Activated CD4-positive, CD25-positive, alpha-beta regulatory T cell treated with anti-CD3 and anti-CD28 coated beads, Interleukin-2, amount 50 U/mL, for 24 hours (primary cell): ENCODE data around the gene CNTNAP2.

ENCODE experiments used
- ATAC-seq, 2 donors: fragments of 150-1000 bp; cut with Tn5 transposase; one replicate each; pipeline ENCODE4 v1.10.0; 2021; ENCODE audit warnings: mild to moderate bottlenecking in 1 of 2, moderate library complexity in 1 of 2

CNTNAP2 gene

DNA sequence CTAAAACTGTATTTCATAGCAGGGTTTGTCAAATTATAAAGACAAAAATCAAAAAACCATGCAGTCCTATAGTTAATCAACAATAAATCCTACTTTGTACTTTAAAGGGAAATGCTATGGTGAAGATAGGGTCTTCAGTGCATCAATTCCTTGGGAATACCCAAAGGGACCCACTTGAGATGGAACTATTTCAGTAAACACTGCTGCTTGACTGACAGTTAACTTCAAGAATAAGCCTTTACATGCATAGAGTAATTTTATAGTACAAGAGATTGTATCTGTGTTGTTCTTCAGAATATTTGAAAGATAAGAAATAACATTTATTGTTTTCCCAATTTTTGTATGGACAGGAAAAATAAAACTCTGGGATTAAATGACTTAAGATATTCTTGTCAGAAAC, 1179.6 kb downstream of the CNTNAP2 start:
- no peak for ATAC-seq

DNA sequence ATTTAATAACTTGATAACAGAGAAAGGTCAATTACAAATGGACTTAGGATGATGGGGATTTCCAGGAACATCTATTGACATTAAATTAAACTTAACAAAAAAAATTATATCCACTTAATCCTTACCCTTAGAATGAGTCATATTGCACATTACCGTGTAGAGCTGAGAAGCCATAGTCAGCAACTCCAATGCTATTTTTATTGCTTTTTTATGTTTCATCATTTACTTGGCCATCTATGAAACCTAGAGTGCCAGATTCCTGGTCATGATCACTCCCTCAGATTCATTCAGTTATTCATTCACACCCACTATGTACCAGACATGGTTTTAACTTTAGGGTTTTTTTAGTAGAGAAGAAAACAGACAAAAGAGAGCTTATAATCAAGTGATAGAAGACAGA, 1180.4 kb downstream of the CNTNAP2 start:
- no peak for ATAC-seq

DNA sequence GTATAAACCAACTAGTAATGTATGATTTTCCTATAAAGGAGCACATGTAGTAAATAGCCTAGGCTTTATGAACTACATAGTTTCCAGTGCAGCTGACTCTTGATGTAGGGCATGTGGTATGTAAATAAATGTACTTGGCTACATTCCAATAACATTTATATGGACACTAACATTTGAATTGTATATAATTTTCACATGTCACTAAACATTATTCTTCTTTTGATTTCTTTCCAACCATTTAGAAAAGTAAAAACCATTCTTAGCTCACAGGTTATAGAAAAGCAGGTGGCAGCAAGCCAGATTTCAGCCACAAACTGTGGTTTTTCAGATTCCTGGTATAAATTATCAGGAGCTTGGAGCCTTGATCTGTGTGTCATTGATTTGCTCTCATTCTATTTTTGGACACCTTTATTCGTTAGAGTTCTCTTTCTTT, 1182.0 kb downstream of the CNTNAP2 start:
- no peak for ATAC-seq

DNA sequence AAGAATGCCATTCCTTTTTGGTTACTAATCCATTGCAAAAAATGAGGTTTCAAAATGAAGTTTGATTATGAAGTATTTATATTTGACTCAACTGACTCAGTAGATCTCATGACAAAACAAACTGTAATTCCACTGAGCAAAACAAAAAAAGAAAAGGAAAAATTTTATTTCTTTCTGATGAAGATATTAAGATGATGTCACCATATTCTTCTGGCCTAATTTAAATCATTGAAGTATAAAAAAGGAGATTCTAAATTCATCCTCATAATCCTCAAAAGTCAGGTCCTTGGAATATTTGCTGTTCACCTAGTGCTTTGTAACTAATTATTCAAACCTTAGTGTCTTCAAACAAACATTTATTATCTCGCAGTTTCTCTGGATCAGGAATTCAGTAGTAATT, 1183.7 kb downstream of the CNTNAP2 start:
- no peak for ATAC-seq

DNA sequence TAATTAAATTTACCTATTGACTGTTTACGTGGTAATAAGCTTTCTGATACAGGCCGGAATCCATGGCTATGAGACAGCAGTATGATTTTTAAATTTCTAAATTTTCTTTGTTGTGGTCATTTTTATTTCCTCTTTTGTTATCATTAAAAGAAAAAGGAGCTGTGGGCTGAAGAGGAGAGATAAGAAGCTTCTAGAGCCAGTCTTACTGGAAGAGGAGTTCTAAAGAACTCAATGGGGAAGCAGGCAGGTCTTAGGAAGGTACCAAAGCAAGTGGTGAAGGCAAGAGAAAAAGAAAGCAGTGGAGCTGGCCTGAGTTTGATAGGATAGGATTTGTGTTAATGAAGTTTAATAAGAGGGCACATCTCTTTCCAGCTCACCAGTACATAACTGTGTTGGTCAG, 1187.8 kb downstream of the CNTNAP2 start:
- ATAC-seq = no peak

DNA sequence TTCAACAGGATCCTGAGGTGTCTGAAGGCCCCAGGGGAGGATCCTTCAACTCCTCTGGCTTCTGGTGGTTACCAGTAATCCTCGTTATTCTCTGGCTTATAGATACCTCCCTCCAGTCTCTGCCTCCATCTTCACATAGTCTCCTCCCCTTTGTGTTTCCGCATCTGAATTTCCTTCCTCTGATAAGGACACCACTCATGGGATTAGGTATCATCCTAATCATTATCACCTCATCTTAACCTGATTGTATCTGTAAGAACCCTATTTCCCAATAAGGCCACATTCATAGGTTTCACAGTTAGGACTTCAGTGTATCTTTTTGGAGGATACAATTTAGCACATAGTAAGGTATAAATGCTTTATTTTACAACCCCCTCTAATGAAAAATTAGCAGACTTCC, 1189.2 kb downstream of the CNTNAP2 start:
- no peak for ATAC-seq

DNA sequence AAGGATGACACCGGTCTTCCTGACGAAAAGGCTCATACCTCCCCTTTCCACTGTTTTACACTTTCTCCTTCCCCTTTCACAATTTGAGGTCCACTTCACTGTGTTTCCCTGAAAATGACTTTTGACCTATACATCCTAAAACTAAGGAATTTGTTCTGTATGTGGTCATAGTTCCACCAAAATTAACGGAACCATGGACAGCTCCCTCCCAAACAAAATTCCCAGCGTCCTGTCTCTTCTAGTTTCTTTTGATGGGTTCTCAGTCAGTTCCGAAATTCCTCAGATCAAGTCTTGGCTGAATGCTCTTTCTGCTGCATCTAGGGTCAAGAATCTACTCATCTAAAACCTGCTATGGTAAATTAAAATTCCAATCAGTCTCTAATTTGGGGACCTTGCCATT, 1191.9 kb downstream of the CNTNAP2 start:
- ATAC-seq = no peak

DNA sequence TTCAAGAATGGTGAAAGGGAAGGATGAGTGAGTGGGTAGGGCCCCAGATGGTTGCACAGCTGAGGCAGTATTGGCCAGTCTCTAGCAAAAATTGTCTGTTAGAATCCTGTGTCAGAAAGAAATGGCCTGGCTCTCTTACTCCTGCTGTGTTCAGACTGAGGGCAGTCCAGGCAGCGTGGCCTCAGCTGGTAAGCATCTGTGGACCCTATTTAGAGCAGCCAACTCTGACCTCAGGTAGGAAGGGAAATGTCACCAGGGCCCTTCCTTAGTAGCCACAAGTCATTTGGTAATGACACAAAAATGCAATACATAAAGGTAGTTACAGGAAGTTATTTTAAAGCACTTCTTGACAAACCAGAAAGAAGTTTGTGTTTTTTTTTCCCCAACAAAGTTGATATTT, 1194.7 kb downstream of the CNTNAP2 start:
- no peak for ATAC-seq

DNA sequence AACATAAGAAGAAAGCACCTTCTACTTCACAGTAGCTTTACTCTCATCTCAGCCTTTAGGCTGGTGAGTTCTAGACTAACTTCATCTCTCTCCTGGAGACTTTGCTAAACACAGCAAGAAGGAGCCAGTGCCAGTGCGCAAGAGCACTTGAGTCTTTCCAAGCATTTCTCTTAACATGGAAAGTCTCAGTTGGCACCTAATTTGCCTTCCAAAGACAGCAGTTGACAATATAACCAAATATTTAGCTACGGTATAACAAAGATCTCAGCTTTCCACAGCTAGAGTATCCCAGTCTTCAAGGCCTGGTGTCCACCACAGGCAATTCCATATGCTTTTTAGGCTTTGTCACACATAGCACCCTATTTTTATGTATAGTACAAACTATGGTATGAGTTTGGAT, 1204.9 kb downstream of the CNTNAP2 start:
- no peak for ATAC-seq

DNA sequence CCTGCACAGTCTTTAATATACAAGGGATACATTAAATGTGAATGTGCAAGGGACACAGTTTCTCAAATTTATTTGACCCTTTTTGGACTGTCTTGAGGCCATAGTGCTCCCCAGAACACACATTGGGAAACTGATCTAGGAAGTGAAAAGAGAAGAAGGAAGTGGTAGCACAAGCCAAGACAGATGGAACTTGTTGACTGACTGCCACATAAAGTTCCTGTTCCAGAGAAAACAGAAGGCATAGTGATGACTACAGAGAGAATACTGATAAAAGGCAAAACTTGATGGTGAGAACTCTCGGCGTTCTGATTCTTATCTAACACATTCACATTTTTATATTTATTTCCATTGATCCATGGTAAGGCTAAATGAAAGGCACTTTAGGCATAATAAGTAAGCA, 1216.4 kb downstream of the CNTNAP2 start:
- no peak for ATAC-seq

DNA sequence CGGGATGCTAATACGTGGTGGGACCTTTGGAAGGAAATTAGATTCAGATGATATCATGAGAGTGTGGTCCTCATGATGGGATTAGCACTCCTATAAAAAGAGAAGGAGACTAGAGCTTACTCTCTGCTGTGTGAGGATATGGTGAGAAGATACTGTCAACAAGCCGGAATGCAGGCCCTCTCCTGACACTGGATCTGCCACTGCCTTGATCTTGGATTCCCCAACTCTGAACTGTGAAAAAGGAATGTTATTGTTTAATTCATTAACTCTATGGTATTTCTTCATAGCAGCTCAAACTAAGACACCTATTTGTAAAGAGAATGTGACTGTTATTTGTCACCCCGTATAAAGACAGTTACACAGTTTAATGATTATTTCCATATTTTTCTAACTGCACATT, 1246.5 kb downstream of the CNTNAP2 start:
- no peak for ATAC-seq

DNA sequence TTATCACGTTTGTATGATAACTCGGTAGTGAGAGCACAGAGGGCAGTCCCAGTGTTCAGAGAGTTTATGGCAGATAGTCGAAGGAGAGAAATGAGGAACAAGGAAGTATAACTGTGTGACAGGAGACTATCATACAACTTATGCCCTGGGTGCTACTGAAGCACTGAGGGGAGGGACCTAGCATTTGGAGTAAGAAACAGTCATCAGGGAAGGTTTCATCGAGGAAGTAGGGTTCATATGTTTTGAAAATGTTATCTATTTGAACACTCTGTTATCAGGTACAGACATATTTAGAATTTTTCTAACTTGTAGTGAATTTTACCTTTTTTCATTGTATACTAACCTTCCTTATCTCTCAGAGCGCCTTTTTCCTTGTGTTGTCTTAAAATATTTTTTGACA, 1259.6 kb downstream of the CNTNAP2 start:
- ATAC-seq = no peak

DNA sequence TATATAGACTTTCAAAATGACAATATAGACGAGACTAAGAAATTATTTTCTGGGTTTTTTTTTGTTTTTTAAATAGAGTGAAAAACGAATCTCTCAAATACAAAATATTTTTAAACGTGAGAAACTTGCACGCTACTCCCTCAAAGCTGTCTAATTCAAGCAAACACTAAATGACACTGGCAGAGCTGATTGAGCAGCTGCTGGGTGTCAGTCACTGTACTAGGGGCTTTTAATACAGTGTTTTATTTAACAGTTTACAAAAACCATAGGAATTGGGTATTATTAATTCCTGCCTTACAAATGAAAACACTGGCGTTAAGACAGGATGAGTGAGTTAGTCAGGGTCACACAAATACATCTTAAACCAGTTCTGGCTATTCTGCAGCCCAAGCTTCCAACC, 1264.3 kb downstream of the CNTNAP2 start:
- no peak for ATAC-seq

DNA sequence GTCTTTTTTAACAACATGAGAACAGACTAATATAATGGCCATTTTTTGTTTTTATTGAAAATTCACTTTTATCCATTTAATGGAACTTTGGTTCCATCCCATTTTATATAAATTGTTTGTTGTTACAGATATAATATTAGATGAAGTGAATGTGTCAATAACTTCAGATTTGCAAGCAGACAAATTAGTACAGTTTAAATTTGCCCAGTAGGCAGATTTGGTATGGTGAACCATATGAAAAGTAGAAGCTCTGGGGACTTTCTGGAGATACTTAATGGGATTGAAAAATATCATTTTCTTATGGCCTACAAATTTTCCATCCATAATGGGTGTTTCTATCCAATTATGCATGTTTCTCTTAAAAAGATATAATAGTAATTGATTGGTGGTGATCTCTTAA, 1277.7 kb downstream of the CNTNAP2 start:
- ATAC-seq = no peak

DNA sequence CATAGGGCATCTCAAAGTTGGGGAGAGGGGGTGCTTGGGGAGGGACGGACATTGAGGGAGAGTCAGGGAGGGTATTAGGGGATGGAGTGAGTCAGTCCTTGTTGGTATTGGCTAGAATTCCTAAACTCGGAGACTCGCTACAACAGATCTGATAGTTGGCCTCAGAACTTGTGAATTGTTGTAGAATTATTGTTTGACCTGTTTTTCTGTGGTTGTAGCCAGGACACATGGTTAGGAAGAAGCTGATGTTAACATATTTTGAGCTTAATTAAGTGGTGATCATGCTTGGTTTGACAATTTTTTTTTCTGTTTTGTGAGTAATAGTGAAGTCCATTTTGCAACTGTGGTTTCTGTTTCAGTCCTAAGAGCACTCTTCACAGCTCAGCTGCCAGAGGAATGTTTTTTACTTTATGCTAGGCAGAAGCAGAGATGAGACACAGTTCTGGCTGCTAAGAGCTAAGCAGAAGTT, 1283.7 kb downstream of the CNTNAP2 start:
- no peak for ATAC-seq

DNA sequence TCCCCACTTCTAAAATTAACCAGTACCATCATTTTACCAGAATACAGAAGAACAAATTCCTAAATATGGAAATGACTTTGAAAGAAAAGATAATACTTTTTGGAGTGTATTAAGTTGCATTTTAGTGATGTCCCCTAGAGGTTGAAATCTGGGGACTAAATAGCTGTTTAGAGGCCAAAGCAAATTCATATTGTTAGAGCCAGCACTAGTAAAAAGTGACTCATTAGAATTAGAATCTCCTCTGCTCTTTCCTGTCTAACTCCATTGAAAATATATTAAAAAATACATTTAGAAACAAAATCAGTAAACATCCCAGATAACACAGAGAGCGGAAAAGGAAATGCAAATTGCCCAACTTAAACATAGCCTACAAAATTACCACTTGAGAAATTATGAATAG, 1284.3 kb downstream of the CNTNAP2 start:
- no peak for ATAC-seq

DNA sequence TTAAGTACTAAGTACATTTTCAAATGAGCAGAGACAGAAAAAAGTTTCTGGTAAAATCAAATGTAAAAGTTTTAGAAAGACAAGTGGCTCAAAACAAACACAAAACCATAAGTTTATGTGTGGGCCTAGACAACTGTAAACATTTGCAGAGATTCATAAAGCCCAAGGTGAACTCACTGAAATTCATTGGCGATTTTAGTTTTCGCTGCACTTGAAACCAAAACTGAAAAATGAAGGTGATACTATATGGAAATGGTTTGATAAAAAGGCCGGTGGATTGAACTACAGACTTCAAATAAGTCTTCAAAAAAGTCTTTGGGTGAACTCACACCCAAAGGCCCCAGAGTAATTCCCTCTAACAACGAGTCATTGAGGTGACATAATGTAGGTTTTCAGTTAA, 1289.0 kb downstream of the CNTNAP2 start:
- no peak for ATAC-seq

DNA sequence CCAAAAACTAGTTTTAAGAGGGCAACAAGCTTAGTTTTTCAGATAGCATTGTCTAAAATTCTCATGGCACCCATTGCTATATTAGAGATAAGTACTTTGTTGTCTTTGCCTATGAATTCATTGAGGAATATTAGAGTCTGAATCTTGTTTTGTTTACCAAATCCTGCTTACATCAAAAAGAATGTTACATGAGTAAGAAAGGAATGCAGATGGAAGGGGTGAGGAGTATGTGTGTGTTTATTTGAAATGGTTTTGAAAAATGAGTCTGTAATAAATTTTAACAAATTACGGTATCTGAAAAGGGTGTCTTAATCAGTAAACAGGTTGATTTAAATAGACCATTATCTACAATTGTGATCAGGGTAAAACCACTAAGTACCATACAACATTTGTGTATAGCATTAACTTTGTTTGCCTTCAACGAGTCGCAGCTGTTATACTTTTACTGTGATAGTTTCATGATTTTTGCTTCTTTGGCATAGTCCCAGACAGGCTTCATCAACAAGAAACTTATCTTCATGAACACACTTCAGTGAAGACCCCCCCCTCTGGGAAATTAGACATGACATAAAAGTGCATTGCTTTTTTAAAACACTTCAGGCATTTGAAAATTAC, 1290.0 kb downstream of the CNTNAP2 start:
- ATAC-seq = no peak

DNA sequence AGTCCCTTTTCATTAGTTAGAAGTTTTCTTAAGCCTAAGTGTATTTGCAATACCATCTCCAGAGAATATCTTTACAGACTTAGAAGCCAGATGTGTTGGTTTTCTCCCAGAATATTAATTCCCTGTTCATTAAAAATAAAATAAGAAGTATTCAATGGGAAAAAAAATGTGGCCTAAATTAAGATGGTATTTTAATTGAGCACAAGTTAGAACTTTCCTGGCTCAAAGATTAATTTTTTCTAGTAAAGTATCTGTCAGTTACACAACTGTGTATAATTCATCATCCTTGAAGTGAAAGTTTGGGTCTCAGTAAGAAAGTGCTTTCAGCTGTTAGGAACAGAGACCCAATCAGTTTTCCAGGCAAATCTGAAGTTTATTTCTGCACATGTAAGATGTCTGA, 1294.5 kb downstream of the CNTNAP2 start:
- no peak for ATAC-seq

DNA sequence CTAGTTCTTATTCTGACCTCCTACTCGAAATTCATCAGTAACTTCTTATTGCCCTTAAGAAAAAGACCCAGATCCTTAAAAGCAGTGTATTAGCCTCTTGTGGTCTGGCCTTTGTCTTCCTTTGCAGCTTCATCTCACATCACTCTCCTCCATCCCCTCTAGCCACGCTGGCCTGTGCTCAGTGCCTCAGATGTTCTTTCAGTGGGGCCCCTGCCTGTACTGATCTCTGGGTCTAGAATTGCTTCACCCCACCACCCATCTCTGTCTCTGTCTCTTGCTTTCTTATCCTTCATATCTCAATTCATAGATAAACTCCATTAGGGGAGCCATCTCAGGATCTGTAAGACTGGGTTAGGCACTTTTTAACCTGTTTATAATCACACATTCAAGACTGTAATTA, 1295.5 kb downstream of the CNTNAP2 start:
- no peak for ATAC-seq

DNA sequence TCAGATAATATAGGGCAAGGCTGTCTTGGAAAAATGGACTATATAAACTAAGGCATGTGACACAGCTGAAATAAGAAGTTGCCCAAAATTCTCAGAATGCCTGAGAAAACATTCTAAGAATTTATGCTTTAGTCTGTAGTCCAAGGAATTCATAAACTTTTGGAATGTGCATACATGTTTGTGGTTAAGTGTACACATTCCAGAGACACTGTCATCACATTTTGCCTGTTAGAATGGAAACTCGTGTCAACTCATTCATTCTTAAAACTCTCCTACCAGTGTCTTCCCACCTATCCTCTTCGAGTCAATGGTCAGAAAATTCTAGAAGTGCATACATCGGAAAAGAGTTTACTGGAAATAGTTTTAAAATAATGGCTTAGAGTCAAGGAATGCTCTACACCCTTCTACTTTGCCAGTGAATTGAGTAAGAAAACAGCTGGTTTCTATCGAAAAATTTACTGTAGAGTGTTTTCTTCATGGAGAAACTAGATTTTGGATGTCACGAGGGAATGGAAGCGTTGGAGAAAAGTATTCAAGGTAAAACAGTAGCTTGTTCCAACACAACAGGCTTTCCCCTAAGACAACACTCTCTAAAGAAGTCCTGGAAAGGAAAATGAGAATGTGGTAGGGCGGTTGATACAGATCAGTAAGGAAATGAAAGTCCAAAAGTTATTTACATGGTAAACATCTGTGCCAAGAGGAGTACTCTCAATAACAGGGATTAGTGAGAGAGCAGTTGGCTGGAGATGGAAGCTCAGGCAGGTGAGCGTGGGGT, 1296.4 kb downstream of the CNTNAP2 start:
- ATAC-seq = no peak

DNA sequence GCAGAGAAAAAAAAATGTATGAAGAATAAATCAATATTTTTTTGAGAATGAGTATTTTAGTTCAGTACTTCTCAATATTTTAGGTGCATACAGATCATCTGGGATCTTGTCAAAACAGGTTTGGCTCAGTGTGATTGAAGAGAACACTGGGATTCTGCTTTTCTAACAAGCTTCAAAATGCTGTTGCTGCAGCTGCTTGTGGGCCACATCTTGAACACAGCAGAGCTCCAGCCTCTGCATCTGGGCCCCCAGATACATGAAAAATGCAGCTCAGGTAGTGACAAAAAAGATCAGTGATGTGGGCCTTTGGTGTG, 1296.9 kb downstream of the CNTNAP2 start:
- ATAC-seq = no peak

DNA sequence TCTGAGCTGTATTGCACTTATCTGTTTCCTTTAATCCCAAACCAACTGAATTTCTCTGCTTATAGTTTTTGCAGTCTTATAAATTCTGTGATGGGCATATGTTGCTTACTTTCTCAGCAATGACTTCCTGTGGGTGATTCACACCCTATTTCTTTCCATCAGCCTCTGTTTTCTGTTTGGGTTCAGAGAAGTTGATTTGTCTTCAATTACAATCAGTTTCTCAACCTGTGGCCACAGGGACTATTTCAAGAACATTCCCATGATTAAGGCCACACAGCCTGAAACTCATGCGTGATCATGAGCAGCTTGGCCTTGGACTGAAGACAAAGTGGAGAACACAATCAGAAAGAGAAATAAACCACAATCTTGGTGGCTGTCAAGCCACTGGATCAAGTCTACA, 1299.4 kb downstream of the CNTNAP2 start:
- no peak for ATAC-seq

DNA sequence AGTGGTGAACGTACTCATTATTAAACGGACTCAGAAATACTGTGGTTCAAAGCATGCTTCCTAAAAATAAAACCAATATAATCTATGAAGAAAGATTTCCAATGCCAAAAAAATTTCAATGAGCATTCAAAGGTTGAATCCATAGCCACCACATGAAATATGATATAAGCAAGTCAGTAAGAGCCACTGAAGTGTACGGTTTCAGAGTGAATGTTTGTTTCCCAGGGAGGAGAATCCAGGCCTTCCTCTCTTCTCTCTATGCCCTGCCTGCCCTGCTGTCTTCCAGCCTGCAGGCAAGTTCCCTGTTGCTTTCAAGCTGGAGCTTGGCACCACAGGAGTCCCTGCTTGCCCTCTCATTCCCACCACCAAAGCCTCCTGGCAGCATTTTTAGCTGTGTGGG, 1302.4 kb downstream of the CNTNAP2 start:
- ATAC-seq = no peak

DNA sequence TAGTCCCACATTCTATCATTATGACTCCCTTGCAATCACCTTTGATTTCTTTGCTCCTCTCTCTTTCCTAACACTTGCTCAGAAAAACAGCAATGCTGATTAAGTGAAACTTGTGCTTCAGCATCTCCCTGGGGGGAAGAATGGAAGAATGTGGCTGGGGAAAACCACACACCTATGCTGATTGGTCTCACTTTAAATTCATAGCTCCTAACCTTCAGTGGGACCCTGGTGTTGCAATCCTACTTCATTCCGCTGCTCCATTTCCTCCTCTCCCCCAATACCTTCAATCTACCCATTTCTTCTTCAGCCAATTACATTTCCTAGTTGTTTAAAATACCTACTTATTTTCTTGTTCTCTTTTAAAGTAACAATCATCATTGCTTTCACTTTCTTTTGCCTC, 1307.3 kb downstream of the CNTNAP2 start:
- no peak for ATAC-seq
